DND-41 (cell line): ENCODE results near the gene CFAP77.

ENCODE experiments used
- ATAC-seq: fragments of 200-7000 bp; cut with Tn5 transposase; 3 replicates; pipeline ENCODE4 v1.9.1; 2021; ENCODE audit warnings: low read depth; ENCODE audit not compliant: insufficient read depth
- DNase-seq: peaks from one replicate; pipeline ENCODE4 v3.0.0-alpha.2; 2020
- H2AFZ ChIP-seq: 2 replicates; pipeline ENCODE4 v1.6.0; 2012; ENCODE audit warnings: low read depth, low read length
- H3K27ac ChIP-seq: 2 replicates; pipeline ENCODE4 v1.5.1; 2012; ENCODE audit warnings: low read length, inconsistent platforms
- H3K27me3 ChIP-seq: fragments of 200-600 bp; sonication (generic); 2 replicates; pipeline ENCODE4 v1.6.0; 2012; ENCODE audit warnings: low read length, mild to moderate bottlenecking, inconsistent platforms; ENCODE audit not compliant: insufficient read depth, poor library complexity
- H3K36me3 ChIP-seq: 2 replicates; pipeline ENCODE4 v1.5.1; 2012; ENCODE audit warnings: low read length, inconsistent platforms; ENCODE audit not compliant: insufficient read depth
- H3K4me1 ChIP-seq: 2 replicates; pipeline ENCODE4 v1.5.1; 2012; ENCODE audit warnings: mild to moderate bottlenecking, low read length; ENCODE audit not compliant: insufficient read depth
- H3K4me2 ChIP-seq: 2 replicates; pipeline ENCODE4 v1.6.0; 2012; ENCODE audit warnings: mild to moderate bottlenecking, moderate library complexity, low read length, inconsistent platforms; ENCODE audit not compliant: insufficient read depth
- H3K4me3 ChIP-seq, 2 experiments: fragments of 200-600 bp in 1 of 2; shearing (Covaris generic) in 1 of 2; 2 replicates each; pipeline ENCODE4 v1.5.1; 2012 to 2016; ENCODE audit warnings: inconsistent platforms in 2 of 2, low read length in 2 of 2, mild to moderate bottlenecking in 2 of 2, low read depth in 1 of 2, moderate library complexity in 1 of 2
- H3K79me2 ChIP-seq: 2 replicates; pipeline ENCODE4 v1.6.0; 2012; ENCODE audit warnings: low read length, inconsistent platforms; ENCODE audit not compliant: insufficient read depth
- H3K9ac ChIP-seq: 2 replicates; pipeline ENCODE4 v1.6.0; 2012; ENCODE audit warnings: low read depth, mild to moderate bottlenecking, inconsistent platforms, low read length, moderate library complexity
- H3K9me3 ChIP-seq: 2 replicates; pipeline ENCODE4 v1.5.1; 2012; ENCODE audit warnings: low read length, moderate library complexity, mild to moderate bottlenecking, inconsistent platforms; ENCODE audit not compliant: insufficient read depth, severe bottlenecking
- H4K20me1 ChIP-seq: 2 replicates; pipeline ENCODE4 v1.6.0; 2012; ENCODE audit warnings: low read length; ENCODE audit not compliant: insufficient read depth
- CTCF ChIP-seq: IDR thresholded peaks from 2 replicates; pipeline ENCODE4 v1.5.1; 2012; ENCODE audit warnings: borderline replicate concordance, low read length, moderate library complexity, mild to moderate bottlenecking; ENCODE audit not compliant: poor library complexity, severe bottlenecking; ENCODE audit errors: extremely low read depth
- EZH2 ChIP-seq: IDR thresholded peaks from 3 replicates; pipeline ENCODE4 v1.6.1; 2012; ENCODE audit warnings: borderline replicate concordance, low read depth, mild to moderate bottlenecking, moderate library complexity, low read length, inconsistent platforms; ENCODE audit not compliant: severe bottlenecking

The CFAP77 gene

GRCh38 chr9:132590318-132591182 is 180.5 kb downstream of the CFAP77 start:
- no peak overlapping the region for H3K27ac ChIP-seq
- H4K20me1 ChIP-seq: peaks cover 15% of the 10 kb centered on the region; the same call in 1 of the 2 replicates
- TF ChIP-seq EZH2 (no peak), CTCF (no peak)
- H3K4me1 ChIP-seq: no peaks in the 10 kb centered on the region
- no peak for DNase-seq
- H2AFZ ChIP-seq: no peak overlapping the region
- H3K9ac ChIP-seq: no peak overlapping the region
- peaks cover 18% of the 10 kb centered on the region for H3K36me3 ChIP-seq
- no peak overlapping the region for H3K4me2 ChIP-seq
- no peak overlapping the region for H3K4me3 ChIP-seq
- no peaks in the 10 kb centered on the region for H3K27me3 ChIP-seq
- no peaks in the 10 kb centered on the region for H3K9me3 ChIP-seq
- H3K79me2 ChIP-seq: no peaks in the 10 kb centered on the region
- ATAC-seq: no peak

GRCh38 chr9:132591244-132591643 is 181.2 kb downstream of the CFAP77 start:
- H4K20me1 ChIP-seq: peaks cover 9% of the 10 kb centered on the region; the same call in 1 of the 2 replicates
- H3K4me2 ChIP-seq: no peak overlapping the region
- H3K36me3 ChIP-seq: peaks cover 21% of the 10 kb centered on the region
- no peak for TF ChIP-seq CTCF
- TF ChIP-seq EZH2: no peak
- H2AFZ ChIP-seq: no peak overlapping the region
- no peaks in the 10 kb centered on the region for H3K79me2 ChIP-seq
- no peak overlapping the region for H3K4me3 ChIP-seq
- H3K4me1 ChIP-seq: no peaks in the 10 kb centered on the region
- DNase-seq: no peak
- no peak overlapping the region for H3K9ac ChIP-seq
- no peaks in the 10 kb centered on the region for H3K27me3 ChIP-seq
- no peaks in the 10 kb centered on the region for H3K9me3 ChIP-seq
- H3K27ac ChIP-seq: no peak overlapping the region
- no peak for ATAC-seq

DNA sequence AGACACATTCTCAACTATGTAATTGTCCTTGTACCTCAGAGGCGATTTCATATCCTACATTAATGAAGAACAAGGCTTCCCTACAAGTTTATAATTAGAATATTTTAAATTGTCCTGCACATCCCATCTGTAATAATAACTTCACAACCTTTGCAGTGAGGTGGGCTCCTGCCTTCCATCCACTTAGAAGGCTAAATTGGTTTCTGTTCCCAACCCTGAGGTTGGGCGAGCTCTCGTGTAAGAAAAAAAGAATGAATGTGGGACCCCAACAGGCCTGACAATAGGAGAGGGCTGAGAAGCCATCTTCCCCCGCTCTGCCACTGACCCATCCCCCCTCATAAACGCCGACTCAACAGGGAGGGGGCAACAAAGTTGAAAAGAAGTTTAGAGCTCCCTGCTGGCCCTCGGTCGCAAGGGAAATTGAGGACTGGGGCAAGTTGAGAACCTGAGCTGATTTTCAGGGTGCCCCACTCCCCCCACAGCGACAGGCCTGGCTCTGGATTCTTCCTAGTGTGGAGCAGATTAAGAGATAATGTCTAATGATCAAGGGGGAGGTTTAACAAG is 181.8 kb downstream of the CFAP77 start:
- Histone ChIP-seq H2AFZ (no peak overlapping the region), H3K9me3 (no peaks in the 10 kb centered on the region), H3K4me2 (no peak overlapping the region), H3K4me1 (no peaks in the 10 kb centered on the region), H3K79me2 (no peaks in the 10 kb centered on the region), H3K4me3 (no peak overlapping the region), H3K27ac (no peak overlapping the region), H3K36me3 (peaks cover 26% of the 10 kb centered on the region), H4K20me1 (peaks cover 9% of the 10 kb centered on the region; the same call in 1 of the 2 replicates), H3K27me3 (no peaks in the 10 kb centered on the region), H3K9ac (no peak overlapping the region)
- ATAC-seq (no peak), DNase-seq (no peak)
- TF ChIP-seq CTCF (no peak), EZH2 (no peak)
